Measurements from ENCODE around the gene LHX3. TPM values are rescaled to one million over a fixed set of nuclear protein-coding genes. Genes with fewer than 3 reads are reported as not detected.
A peak's percentile ranks its signal among the peaks of the same experiment; 100 is the strongest.

The LHX3 gene
- total and polyA plus RNA-seq, 8 donors: not detected

GRCh38 chr9:136229096-136230065 is 24.5 kb upstream of the LHX3 start:
- H3K27ac ChIP-seq: no peak overlapping the region
- peaks cover 0 to 5% (median 0%) of the 10 kb centered on the region in 4 donors for H3K4me1 ChIP-seq
- peaks cover 0 to 26% (median 22%) of the 10 kb centered on the region in 4 donors for H3K36me3 ChIP-seq
- no peaks in the 10 kb centered on the region for H3K27me3 ChIP-seq
- intact Hi-C loops (cut with DNase I; ENCODE audit: low total_unique reads): no loop called here
- DNase-seq: no peak
- 85 to 92% (median 87%) methylated on average over 33 of the region's 33 CpGs for WGBS, 5 donors
- H3K4me3 ChIP-seq: no peak overlapping the region
- H3K9me3 ChIP-seq: no peaks in the 10 kb centered on the region
- TF ChIP-seq EP300 (IDR thresholded peaks at IDR 0.05) (no peak), CTCF (IDR thresholded peaks at IDR 0.05) (no peak), POLR2AphosphoS5 (IDR thresholded peaks at IDR 0.05) (no peak), POLR2A (IDR thresholded peaks at IDR 0.05) (no peak)

GRCh38 chr9:136228107-136228875 is 23.4 kb upstream of the LHX3 start:
- Histone ChIP-seq H3K36me3 (peaks cover 3 to 36% (median 30%) of the 10 kb centered on the region in 4 donors), H3K4me1 (peaks cover 0 to 4% (median 0%) of the 10 kb centered on the region in 4 donors), H3K27ac (no peak overlapping the region), H3K4me3 (no peak overlapping the region), H3K27me3 (no peaks in the 10 kb centered on the region), H3K9me3 (no peaks in the 10 kb centered on the region)
- no peak for DNase-seq
- intact Hi-C loops (cut with DNase I; ENCODE audit: low total_unique reads): no loop called here
- TF ChIP-seq CTCF (IDR thresholded peaks at IDR 0.05) (no peak), EP300 (IDR thresholded peaks at IDR 0.05) (no peak), POLR2AphosphoS5 (IDR thresholded peaks at IDR 0.05) (no peak), POLR2A (IDR thresholded peaks at IDR 0.05) (no peak)
- WGBS, 5 donors: 77 to 82% (median 79%) methylated on average over 17 to 18 of the region's 18 CpGs

GRCh38 chr9:136226680-136227407 is 21.9 kb upstream of the LHX3 start:
- H3K27me3 ChIP-seq: no peaks in the 10 kb centered on the region
- no peak overlapping the region for H3K4me3 ChIP-seq
- TF ChIP-seq POLR2AphosphoS5 (IDR thresholded peaks at IDR 0.05) (no peak), EP300 (IDR thresholded peaks at IDR 0.05) (no peak)
- DNase-seq: no peak
- no peaks in the 10 kb centered on the region for H3K9me3 ChIP-seq
- 90 to 93% (median 90%) methylated on average over 30 of the region's 30 CpGs for WGBS, 5 donors
- H3K27ac ChIP-seq: no peak overlapping the region
- no peaks in the 10 kb centered on the region for H3K4me1 ChIP-seq
- intact Hi-C loops (cut with DNase I; ENCODE audit: low total_unique reads): no loop called here
- H3K36me3 ChIP-seq: peaks cover 3 to 50% (median 42%) of the 10 kb centered on the region in 4 donors

GRCh38 chr9:136225748-136226679 is 21.1 kb upstream of the LHX3 start:
- H3K4me1 ChIP-seq: no peaks in the 10 kb centered on the region
- H3K4me3 ChIP-seq: no peak overlapping the region
- intact Hi-C loops (cut with DNase I; ENCODE audit: low total_unique reads): no loop called here
- H3K9me3 ChIP-seq: no peaks in the 10 kb centered on the region
- H3K27ac ChIP-seq: peak overlapping the region in 1 of 5 donors; percentile 59
- 69 to 78% (median 75%) methylated on average over 23 to 30 of the region's 30 CpGs for whole genome bisulfite sequencing, 5 donors
- H3K36me3 ChIP-seq: peaks cover 11 to 53% (median 42%) of the 10 kb centered on the region in 4 donors
- TF ChIP-seq EP300 (IDR thresholded peaks at IDR 0.05) (no peak), CTCF (IDR thresholded peaks at IDR 0.05) (peak in 5 of 7 experiments; percentile 50 to 77 (median 67))
- no peaks in the 10 kb centered on the region for H3K27me3 ChIP-seq
- peak; percentile 74 to 83 for DNase-seq

Data from stomach (tissue), 9 donors.